HL-60/S4 treated with retinoic acid at 250 ng/mL for 4 days and 3 days (cell line): ENCODE results near the gene MYO7A.

Experiments
- in situ Hi-C: fragments of 300-500 bp; cut with MboI; formaldehyde crosslinking; loops from 2 replicates; pipeline ENCODE4 v1.7.0; 2022; ENCODE audit warnings: low sequenced_read_pairs

MYO7A gene

DNA sequence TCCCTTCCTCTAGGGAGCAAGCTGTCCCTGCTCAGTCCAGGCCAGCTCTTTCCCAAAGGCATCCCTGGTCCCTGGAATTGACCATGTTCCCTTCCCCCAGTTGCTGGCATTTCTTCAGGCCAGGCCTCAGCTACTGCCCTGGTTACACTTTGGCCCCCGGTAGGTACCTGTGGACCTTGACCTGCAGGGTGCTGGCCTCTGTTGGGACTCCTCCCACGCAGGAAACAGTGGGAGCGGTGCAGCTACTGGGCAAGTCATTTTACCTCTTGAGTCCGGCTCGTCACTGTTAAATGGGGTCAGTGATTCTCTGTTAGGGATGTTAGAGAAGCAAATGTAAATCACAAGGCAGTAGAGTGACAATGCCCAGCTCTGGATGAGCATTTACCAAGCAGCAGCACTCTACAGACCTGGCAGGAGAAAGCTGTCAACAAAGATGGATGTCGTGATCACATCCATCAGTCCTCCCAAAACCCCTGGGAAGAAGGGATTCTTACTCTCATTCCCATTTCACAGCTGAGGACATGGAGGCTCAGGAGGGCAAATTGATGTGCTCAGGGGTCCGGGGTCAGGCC, 16.9 kb downstream of the MYO7A start:
- in situ Hi-C loops = no loop called here

DNA sequence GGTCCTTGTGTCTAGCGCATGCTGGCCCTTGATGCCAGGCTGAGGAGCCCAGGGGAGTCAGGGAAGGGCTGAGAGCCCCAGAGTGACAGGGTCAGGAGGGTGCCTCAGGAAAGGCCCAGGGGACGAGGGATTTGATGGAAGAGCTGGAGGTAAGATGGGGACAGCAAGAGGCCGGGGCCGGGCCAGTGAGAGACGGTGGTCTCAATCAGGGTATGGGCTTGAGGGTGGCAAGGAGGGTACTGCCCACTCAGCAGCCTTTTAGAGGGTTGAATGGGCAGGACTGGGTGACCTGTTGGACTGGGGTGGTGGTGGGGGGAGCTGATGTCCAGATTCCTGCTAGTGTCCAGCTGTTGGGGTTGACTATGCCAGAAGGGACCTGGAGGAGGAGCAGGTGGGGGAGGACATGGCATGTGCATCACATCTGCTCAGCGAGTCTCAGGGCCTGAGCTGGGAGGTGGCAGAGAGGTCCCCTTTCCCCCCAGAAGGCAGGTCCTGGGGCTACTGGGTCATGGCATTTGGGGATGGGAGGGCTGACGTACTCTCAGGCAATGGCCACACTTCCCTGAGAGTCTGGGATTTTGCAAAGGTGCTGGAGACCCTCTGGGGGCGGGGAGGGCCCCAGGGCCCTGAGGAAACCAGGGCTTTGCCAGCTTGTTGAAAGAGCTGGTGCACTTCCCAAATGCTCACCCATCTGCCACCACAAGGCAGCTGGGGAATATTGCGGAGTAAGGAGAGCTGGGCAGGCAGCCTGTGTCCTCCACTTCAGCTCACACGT, 18.4 kb downstream of the MYO7A start:
- in situ Hi-C loops = no loop called here

DNA sequence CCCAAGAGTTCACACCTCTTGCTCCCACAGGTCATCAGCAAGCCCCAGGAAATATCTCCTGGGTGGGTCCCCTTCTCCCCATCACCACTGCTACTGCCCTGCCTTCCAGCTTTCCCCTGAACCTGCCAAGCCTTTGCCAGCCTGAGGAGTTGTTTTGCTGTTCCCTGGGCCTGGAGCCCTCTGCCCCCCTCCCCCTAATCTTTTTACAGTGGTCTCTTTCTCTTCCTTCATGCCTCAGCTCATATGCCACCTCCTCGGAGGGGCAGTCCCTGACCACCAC, 18.9 kb downstream of the MYO7A start:
- in situ Hi-C loops = no loop called here

DNA sequence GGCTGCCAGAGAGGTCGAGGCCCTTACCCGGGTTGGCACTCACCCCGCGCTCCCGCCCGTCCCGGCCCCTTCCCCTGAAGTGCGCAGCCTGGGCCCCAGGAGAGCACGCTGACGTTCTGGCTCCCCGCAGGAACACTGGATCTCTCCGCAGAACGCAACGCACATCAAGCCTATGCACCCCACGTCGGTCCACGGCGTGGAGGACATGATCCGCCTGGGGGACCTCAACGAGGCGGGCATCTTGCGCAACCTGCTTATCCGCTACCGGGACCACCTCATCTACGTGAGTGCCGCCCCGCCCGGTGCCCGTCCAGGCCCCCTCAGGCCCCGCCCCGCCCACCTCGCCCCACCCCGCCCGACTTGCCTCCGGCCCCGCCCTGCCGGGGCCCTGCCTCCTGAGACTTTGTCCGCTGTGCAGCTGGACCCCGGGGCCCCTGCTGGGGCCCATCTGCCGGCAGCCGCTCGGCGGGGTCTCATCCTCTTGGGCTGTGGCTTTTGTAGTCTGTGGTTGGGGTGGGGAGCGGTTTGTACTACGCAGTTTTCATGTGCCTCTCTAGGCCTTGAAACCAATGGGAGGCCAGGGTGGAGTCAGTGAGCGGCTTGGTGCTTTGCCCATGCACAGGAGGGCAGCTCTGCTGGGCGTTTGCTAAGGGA, 19.7 kb downstream of the MYO7A start:
- in situ Hi-C loops = no loop called here

DNA sequence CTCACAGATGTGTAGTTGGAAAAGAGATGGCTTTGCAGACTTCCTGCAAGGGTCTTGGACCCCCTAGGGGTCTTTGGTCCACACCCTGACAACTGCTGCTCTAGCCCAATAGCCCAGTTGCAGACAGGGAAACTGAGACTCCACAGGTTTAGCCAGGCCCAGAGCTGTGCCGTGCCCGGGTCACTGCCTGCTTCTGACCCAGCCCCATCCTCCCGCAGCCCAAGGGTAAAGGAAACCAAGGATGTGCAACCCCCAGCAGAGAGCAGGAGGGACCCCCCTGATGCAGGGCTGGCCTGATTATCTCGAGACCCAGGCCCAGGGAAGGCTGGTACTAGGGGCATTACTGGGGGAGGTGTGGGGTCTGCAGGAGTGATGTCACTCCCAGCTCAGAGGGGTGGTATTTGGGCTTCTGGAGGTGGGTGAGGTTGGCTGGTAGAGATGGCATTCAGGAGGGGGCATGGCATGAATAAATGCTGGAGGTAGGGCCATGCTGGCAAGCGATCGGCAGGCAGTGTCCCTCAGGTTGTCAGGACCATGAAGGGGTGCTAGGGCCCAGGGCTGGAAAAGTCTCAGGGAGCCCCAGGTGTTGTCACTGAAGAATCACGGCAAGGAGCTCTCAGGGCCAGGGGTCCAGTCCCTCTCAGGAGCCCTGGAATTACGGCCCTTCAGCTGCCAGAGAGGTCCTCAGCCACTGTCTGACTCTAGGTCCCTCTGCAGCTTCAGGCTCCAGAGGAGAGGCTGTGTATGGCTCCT, 21.1 kb downstream of the MYO7A start:
- in situ Hi-C loops = no loop called here

DNA sequence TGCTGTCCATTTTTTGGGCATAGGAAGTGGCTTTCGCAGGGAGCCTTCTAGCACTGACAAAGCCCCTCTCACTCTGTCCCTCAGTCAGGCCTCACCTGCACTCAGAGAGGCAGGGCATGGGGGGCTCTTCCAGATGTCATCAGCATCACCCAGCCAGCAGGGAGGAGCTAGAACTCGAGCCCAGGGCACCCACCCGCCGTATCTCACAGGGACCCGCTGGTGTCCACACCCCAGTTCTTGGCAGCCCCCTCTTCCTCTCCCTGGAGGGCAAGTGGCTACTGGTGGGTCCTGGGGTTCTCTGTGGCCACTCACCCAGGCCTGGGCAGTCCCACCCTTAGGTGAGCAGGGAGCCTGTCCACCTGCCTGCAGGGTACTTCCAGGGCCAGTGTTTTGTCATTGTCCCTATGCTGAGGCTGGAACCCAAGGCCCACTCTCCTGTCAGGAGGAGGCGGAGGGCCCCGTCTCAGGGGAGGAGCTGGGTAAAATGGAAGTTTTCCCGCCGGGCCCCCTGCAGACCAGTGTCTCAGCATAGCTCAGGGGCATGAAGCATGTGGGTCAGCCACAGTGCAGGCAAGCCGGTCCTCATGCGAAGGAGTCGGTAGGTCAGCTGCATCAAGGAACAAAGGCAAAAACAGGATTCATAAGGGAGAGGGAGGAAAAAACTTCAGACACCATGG, 21.8 kb downstream of the MYO7A start:
- in situ Hi-C loops = no loop called here

DNA sequence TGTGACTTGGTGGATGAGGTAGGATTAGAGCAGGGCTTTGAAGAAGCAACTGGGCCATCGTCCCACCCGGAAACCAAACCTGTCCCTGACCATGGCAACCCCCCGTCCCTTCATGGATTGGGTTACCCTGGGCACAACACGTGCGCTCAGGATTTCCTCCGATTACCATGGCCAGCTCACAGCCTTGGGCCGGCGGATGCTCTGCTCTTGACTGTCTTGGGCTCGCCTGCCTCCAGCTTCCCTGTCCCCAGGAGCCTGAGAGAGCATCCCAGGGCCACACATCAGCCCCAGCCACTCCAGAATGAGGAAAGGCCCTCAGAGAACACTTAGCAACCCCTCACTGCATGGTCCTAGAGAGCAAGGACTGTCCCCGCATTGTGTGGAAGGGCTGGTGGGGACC, 22.8 kb downstream of the MYO7A start:
- in situ Hi-C loops = no loop called here

DNA sequence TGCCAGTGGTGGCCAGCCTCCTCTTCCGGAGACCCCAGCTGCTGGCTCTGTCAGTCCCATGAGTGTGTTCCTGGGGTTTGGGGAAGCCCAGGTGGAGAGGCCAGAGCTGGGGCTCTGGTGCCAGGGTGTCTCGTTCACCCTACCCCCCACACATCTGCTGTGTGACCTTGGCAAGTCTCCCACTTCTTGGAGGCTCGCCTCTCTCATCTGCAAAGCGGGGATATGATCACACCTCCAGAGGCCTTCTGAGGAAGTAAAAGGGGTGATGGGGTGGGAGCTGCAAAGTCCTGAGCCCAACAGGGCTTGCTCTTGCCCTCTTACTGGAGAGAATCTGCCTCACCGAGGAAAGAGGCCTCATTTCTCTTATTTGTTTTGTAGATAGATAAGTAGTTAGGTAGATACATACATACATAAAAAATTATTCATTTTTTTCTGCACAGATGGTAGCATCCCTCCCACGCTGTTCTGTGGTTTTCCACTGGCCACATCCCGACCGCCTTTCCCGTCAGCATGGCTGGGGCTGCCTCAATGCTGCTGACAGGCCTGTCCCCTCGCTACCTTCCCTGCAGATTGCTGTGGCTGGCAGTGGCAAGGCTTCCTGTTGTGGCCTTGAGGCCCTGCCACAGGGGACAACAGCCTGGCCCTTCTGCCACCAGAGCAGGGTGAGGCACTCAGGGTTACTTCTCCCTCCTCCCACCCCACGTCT, 23.9 kb downstream of the MYO7A start:
- in situ Hi-C loops = no loop called here

DNA sequence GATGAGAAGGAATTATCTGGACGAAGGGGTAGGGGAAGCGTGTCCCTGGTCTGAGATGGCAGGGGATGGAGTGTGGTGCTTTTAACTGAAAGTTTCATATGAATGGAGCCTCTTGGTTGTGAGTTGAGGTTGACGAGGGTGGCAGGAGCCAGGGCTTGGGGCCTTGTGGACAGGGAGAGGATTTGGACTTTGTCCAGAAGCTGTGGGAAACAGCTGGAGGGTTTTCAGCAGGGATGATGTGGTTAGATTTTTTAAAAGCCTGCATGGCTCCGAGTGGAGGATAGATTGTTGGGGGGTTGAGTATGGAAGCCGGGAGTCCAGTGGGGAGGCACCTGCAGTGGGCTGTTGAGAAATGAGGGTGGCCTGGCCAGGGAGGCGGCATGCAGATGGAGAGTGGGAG, 24.8 kb downstream of the MYO7A start:
- in situ Hi-C loops = no loop called here

DNA sequence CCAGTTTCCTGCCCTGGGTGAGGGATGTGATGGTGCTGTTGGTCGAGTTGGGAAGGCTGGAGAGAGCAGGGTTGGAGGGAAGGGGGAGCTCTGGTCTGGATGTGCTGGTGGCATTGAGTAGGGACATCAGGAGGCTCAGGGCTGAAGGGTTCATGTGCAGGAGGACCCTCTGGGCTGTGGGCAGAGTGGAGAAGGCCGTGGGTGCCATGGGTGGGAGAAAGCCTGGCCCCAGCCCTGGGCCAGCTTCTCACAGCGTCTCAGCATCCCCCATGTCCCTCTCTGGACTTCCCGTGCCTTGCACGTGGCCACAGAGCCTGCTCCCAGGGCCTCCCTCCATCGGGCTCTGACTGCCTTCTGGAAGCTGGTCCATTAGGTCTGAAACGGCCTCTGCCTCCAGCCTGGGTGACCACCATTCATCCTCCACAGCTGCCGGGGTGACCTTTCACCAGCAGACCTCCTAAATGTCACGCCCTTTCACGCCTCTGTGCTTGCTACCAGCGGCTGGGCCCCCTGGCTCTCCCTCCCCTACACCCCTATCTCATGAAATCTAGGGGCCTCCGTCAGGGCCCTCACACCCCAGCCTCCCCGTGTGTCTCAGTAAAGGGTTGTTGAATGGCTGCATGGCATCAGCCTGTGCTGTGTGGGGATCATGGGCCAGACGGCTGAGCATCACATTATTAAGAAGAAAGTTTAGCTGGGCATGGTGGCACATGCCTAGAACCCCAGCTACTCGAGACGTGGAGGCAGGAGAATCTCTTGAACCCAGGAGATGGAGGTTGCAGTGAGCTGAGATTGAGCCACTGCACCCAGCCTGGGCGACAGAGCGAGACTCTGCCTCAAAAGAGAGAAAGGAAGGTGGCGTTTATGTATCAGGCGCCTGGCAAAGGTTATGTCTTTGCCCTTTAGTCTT, 25.5 kb downstream of the MYO7A start:
- in situ Hi-C loops = no loop called here

DNA sequence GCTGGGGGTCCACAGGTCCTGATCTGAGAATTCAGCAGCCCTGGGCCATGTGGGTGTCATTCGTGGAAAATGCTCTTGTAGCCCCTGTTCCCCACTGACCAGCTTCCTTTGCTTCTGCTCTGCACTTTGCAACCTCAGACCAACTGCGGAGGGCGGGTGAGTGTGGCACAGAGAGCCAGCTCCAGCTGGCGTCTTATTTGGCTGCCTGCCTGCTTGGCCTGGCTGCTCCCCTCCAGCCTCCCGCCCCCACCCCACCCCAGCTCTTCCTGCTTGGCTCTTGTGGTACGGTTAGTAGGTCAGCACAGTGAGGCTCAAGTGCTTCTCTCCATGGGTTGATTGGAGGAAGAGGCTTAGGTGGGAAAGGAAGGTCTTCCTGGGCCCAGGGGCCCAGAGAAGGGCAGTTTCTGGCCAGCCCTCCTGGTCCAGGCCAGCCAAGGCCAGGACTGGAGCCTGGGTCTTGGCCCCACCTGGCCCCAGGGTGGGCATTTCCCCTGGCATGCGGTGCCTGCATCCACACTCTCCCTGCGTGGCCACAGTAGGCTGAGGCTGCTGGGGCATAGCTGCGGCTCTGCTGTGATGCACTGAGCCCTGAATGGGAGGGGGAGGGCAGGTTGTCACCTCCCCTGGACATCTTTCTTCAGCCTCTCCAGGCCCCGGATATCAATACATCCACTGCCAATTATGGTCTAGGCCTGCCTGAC, 26.5 kb downstream of the MYO7A start:
- in situ Hi-C loops = no loop called here

DNA sequence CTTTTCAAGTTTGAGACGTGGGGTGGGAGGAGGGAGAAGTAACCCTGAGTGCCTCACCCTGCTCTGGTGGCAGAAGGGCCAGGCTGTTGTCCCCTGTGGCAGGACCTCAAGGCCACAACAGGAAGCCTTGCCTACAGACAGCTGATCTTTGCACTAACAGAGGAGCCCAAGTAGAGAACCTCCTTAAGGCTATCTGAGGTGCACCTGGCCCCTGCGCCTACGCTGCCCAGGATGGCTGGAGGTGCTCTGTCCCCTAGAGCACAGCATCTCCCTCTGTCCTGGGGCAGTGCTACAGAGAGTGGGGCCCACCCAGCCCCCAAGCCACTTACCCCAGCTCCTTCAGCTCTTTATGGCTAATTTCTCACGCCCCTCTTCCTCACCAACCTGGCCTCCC, 27.0 kb downstream of the MYO7A start:
- in situ Hi-C loops = no loop called here

DNA sequence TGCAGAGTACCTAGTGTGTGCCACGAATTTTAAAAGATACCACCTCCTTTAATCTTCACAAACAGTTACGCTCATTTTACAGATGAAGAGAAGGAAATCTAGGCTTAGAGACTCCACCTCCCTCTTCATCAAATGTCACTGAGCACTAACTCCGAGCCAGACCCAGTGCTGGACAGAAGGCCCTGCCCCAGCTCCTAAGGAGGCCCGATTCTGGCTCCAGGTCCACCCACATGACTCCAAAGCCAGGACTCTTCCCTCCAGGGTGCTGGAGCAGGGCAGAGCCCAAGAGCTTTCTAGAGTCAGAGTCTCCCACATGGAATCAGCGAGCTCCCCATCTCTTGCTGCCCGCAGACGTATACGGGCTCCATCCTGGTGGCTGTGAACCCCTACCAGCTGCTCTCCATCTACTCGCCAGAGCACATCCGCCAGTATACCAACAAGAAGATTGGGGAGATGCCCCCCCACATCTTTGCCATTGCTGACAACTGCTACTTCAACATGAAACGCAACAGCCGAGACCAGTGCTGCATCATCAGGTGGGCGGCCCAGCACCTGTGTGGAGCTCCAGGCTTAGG, 27.6 kb downstream of the MYO7A start:
- in situ Hi-C loops = no loop called here

DNA sequence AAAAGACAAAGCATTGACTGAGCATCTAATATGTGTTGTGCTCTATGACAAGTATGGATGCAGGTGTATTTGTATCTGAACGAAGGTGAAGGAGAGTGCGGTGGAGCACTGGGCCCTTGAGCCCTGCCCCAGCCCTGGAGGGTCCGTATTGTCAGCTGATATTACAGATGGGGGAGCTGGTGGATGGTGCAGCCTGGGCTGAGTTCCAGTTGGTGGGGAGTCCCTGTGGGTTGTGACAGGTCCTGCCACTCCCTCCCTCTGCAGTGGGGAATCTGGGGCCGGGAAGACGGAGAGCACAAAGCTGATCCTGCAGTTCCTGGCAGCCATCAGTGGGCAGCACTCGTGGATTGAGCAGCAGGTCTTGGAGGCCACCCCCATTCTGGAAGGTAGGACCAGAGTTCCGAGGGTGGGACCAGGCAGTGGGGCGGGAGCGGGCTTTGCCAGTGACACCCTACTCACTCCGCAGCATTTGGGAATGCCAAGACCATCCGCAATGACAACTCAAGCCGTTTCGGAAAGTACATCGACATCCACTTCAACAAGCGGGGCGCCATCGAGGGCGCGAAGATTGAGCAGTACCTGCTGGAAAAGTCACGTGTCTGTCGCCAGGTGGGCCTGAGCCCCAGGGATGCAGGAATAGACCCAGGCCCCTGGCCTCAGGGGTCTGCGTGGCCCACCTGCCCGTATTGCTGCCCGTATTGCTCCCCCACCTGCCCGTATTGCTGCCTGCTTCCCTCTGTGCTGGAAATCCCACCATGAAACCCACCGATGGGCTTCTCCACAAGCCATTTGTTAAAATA, 28.6 kb downstream of the MYO7A start:
- in situ Hi-C loops = no loop called here

DNA sequence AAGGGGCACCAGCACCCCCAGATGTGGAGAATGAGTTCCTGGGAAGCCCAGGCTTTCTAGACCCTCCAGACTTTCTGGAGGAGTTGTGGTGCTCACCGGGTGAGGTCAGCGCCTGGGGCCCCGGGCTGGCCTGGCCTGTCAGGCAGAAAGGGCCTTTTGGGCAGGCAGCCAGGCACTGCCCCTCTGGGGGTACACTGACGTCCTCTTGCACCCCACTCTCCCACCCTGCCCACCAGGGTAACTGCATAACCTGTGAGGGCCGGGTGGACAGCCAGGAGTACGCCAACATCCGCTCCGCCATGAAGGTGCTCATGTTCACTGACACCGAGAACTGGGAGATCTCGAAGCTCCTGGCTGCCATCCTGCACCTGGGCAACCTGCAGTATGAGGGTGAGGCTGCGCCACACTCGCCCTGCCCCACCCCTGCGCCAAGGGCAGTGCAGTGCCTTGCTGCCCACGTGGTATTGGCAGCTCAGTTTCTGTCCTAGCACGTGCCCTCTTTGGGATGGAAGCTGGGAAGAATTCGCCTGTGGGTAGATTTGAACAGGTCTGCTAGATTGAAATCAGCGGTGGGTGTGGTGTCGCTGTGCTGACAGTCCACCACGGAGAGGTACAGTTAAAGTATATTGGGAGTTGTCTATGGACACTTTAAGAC, 30.1 kb downstream of the MYO7A start:
- in situ Hi-C loops = no loop called here

DNA sequence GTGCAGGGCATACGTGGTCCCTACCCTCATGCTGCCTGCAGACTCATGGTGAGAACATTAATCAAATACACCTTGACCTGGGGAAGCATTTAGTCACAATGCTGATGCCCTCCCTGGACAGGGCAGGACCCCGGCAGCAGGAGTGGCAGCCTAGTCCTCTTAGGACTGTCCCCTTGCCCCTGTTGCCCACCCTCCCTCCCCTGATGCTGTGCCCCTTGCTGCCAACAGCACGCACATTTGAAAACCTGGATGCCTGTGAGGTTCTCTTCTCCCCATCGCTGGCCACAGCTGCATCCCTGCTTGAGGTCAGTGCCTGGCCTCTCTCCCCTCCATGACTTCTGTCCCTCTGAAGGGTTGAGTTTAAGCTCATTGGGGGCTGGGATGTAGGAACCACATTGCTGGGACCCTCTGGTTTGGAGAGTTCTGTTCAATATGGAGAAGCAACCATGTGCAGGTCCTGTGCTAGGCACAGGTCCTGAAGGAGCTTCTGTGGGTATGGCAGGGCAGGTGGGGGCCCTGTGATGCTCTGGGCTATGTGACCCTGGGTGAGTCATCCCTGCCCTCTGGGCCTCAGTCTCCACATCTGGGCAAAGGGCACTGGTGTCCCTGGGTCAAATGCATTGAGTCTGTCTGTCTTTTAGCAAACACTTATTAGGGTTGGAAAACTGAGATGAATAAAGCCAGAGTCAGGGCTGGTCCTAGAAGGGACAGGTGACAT, 31.3 kb downstream of the MYO7A start:
- in situ Hi-C loops = no loop called here
